Measurements from ENCODE around the gene FMN1.

Gene FMN1

DNA sequence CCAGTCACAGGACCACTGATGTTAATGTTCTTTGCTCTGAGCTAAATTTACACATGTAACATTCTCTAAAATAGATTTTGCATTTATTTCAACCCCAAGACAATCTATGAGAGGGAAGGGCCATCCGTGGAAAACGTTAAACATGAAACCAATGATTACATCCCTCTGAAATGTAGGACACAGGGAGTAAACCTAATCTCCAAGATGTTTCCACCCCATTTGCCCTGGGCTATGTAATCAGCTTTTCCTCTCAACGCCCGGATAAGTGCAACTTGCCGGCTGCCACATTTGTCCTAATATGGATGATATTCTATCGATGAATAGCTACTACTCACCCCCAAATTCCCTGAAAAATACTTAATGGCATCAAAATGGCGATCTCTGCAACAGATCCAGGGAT lies 6.4 kb upstream of the FMN1 start:
- no peak for DNase-seq

DNA sequence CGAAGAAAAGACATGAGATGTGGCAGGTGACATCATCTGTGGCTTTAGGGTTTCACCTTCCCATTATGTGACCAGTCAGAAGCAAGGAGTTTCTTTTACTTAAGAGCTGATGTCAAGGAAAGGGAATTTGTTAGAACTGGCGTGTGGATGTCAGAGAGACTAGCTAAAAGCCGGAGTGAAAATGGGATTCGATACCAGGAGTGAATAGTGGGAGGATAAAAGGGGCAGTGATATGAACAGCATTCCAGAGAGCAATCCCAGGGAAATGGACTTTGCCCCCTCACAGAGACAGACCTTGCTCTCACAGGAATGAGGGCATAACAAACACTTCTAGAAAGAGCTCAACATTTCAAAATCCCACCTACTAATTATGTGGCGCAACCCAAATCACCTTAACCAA lies 5.9 kb upstream of the FMN1 start:
- no peak for DNase-seq

DNA sequence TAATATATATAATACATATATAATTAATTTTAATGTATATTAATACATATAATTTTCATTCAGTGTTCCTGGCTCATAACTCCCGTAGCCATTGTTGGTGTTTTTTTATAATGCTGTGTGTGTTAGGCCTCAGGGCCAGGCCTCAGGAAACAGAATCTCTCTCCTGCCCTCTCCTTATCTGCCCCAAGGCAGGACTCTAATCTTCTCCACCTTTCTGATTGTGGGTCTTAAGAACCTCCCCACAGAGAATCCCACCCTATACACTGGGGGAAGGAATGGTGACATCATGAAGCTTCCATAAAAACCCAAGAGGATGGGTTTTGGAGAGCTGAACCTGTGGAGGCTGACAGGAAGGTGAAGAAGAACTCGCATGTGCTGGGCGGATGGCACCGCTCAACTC lies 4.0 kb upstream of the FMN1 start:
- DNase-seq, result no peak

DNA sequence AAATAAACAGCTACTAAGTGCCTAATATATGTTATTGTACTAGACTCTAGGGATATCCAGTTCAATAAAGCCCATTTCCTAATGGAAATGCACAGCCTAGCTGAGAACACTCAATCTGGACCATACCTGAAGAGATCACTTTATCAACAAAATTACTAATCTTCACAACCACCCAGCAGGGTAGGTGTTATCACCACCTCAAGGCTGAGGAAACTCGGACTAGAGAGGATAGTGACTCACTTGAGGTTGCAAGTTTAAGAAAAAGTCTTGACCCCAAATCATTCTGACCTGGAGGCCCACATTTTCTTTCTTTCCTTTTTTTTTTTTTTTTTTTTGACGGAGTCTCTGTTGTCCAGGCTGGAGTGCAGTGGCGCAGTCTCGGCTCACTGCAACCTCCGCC lies 3.1 kb upstream of the FMN1 start:
- DNase-seq, result no peak

DNA sequence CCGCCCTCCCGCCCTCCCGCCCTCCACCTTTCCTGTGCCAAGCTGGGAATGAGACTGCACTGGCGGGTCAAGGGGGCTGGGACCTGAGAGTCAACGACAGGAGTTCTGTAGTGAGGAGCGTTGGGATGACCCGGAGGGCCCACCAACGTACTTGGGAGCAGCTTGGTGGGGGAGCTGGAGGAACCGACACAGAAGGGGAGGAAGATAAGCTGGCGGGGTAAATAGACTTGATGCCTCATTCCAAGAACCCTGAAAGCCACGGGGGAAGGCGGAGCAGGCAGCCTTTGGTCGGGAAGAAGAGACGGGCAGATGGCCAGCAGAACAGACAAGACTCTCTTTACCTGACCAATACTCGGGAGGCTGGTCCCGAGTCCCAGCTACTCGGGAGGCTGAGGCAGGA lies 277 bp downstream of the FMN1 start:
- DNase-seq, result peak in 1 of 4 experiments; percentile 20

- DNase-seq, result no peak
Observed at GRCh38 chr15:33191591-33191990, 2.9 kb downstream of the FMN1 start.

DNA sequence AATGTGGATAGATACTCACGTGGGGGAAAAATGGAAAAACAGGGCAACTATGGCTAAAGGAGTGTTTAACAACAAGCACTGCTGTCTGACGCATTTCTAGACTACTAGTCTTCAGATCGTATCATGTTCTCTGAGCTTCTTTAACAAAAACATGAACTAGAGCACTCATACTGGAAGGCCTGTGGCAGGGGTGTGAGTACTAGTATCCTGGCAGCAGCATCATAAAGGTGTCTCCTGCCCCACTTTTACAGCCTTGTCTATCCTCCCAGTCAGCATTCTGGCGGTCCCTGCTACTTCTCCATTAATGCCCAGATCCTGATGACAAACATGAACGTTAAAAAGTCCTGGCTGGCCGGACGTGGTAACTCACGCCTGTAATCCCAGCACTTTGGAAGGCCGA lies 4.0 kb downstream of the FMN1 start:
- no peak for DNase-seq

DNA sequence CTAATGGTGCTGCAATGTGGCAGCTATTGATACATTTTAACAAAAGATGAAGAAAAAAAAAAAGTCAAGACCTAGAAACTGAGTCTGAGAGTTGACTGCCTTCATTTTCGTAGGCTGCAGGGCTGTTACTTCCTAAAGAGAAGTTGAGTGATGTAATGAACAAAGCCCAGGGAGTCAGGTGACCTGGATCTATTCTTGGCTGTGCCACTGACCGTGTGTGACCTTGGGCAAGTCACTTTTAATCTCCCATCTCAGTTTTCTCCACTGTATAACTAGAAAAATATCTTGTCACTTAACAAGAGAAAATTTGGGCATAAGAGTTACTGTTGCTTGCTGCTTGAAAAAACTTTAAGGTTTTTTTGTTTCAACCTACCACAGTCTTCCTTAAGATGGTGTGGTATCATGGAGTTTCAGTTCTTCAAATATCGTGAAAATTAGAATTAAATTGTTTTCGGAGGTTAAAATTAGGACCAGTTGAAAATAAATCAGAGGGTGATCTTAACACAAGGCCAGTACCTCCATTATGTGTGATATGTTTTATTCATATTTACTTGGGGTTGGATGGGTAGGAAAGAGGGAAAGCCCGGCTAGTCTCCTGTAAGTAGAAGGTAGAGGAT lies 5.8 kb downstream of the FMN1 start:
- no peak for DNase-seq

DNA sequence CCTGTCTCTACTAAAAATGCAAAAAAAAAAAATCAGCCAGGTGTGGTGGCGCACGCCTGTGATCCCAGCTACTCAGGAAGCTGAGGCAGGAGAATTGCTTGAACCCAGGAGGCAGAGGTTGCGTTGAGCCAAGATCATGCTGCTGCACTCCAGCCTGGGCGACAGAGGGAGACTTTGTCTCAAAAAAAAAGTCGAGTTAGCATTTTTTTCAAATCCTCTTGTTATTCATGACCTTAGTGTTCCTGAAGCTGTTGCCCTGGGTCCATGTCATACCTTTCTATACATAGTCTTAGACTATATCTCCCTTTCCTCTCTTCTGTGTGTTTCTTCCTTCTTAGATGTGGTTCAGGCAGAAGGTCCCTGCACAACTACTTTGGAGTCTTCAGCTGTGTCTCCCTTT lies 6.4 kb downstream of the FMN1 start:
- DNase-seq, result no peak

DNA sequence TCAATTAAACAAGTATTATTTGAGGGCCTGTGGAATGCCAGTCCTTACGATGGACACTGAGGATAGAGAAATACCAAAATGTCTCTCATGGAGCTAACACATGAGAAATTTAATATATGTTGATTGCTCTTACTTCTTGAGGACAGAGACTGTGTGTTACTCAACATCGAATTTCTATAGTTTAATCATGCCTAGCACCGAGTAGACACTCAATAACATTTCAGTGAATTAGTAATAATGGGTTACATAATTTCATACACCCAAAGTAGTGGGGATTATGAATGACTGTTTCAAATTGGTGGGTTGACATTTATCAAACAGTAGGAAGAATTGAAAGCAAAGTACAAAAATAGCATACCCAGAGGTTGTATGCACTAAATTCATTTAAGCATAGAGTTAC lies 11.2 kb downstream of the FMN1 start:
- DNase-seq, result no peak

- no peak for DNase-seq
Observed at GRCh38 chr15:33182926-33183325, 11.6 kb downstream of the FMN1 start.

DNA sequence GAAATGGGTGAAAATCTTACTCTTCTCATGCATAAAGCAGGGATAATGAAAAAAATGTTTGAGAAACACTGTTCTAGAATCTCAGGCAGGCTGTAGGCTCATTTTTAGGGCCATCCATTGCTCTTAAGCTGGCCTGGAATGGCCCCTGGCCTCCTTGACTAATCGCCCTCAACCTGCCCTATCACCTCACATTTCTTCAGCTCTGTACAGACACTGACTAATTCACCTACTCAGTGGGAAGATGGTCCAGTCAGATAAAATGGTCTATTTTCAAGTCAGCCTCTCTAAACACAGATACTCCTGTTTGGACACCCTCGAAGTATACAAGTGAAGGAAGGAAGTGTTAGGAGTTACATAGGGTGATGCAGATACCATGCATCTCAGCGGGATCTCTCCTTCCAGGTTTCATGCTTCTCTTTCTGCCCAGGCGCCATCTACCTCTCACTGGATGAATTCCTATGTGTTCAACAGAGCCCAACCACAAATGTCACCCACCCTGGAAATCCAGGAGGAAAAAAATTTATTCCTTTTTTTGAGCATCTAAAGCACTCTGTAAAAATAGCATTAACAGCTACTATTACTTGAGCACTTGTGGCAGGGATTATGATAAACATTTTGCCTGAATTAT lies 12.1 kb downstream of the FMN1 start:
- DNase-seq, result no peak

DNA sequence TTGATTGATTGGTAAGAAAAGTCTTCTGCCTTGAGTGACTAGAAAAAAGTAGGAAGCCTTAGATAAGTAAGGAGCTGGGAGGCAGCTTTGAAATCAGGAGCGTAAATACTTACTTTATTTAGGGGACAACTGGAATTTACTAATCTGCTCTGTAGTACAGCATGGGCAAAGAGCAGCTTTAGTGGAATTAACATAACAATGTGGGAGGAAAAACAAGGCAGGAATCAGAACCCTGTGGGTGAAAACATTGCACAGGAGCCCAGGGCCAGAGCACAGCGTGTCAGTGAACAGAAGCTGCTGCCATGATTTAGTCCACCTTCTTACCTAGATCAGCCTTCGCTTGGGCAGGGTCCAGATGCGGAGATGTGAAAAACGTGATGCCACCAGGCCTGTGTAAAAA lies 14.6 kb downstream of the FMN1 start:
- DNase-seq, result no peak

DNA sequence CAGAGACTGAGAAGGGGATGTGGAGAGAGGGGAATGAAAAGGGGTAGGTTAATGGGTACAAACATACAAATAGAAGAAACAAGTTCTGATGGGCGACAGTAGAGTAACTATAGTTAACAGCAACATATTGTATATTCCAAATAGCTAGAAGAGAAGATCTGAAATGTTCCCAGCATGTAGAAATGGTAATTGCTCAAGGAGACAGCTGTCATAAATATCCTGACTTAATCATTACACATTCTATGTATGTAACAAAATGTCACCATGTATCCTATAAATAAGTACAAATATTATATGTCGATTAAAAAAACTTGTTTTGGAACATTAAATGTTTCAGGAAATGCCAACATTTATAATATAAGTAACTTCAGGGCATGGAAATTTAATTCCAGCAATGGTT lies 23.3 kb downstream of the FMN1 start:
- DNase-seq, result no peak

- DNase-seq, result no peak
Observed at GRCh38 chr15:33169625-33170024, 24.9 kb downstream of the FMN1 start.

DNA sequence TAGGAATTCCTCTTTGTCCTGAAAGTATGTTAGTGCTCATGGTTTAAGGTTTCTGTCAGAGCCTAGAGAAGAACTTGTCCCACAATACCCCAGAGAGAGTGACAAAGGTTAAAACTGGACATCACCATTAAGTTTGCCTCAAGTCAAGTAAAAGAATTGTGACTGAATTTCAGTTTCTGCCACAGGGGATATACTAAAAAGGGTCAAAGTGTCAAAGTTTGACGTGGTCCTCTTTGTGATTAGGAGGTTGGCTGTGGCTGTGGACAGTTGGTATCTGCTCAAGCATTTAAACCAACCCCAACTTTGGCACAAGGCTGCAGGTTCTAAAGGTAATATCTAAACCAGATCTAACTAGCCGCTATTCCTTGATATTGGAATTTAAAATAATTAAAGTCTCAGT lies 26.1 kb downstream of the FMN1 start:
- no peak for DNase-seq

GRCh38 chr15:33163816-33164215 lies 30.7 kb downstream of the FMN1 start:
- no peak for DNase-seq

- no peak for DNase-seq
Observed at GRCh38 chr15:33161209-33161608, 33.3 kb downstream of the FMN1 start.

- no peak for DNase-seq
Observed at GRCh38 chr15:33160581-33161165, 33.8 kb downstream of the FMN1 start.

- no peak for DNase-seq
Observed at GRCh38 chr15:33159726-33160453, 34.6 kb downstream of the FMN1 start.

- DNase-seq, result no peak
Observed at GRCh38 chr15:33158366-33158765, 36.1 kb downstream of the FMN1 start.

DNA sequence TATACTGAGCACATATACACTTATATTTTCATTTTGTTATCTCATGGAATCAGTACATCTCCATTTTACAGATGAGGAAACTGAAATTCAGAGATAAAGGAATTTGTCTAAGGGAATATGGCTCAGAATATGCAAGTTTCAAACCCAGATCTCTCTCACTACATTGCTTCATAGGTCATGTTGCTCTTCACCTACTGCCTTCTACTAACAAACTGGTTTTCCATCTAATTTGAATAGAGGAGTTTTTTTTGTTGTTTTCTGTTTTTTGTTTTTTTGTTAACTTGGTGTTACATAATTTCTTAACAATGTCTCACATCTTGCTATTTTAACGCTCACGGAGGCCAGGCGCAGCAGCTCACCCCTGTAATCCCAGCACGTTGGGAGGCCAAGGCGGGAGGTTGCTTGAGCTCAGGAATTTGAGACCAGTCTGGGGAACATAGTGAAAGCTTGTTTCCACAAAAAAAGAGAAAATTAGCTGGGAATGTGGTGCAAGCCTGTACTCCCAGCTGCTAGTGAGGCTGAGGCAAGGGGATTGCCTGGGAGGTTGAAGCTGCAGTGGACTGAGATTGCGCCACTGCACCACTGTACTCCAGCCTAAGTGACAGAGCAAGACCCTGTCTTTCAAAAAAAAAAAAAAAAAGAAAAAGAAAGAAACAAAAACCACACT lies 37.0 kb downstream of the FMN1 start:
- DNase-seq, result no peak

DNA sequence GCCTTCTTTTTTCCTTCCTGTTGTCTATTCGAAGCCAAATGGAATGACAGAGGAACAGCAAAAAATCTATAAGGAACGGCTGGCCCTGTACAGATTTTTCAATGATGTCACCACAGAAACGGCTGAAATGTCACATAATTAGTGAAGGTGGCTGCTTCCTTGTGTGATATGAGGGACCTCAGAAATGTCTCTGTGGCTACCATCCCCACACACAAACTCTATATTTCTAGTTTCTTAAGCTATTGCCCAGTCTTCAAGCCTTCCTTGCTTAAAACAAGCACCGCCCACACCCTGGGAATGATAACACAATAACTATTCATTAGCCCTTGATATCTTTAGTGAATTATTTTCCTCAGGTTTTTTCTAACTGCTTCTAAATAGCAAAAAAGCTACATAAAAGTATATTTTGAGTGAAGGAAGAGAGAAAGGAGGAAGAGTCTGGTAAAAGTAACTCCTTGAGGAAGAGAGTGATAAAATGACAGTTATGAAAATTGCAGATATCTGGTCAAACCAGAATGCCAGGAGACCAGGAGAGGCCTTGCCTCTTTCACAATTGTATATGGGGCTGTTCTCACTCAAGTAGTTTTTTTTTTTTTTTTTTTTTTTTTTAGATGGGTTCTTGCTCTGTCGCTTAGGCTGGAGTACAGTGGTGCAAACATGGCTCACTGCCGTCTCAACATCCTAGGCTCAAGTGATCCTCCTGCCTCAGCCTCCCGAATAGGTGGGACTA lies 38.7 kb downstream of the FMN1 start:
- no peak for DNase-seq

Measured in activated CD4-positive, CD25-positive, alpha-beta regulatory T cell (primary cell).